Progenitor cell of endocrine pancreas (in vitro differentiated cells): ENCODE data around the gene RWDD3. TPM values are rescaled to one million over a fixed set of nuclear protein-coding genes. Genes with fewer than 3 reads are reported as not detected.
A peak's percentile ranks its signal among the peaks of the same experiment; 100 is the strongest.

Experiments
- DNase-seq: peaks from one replicate; pipeline ENCODE4 v3.0.0; 2021; ENCODE audit warnings: low spot score; ENCODE audit not compliant: unreplicated experiment
- H3K27ac Mint-ChIP-seq: 2 replicates; pipeline ENCODE4 v1.8.0; 2021; ENCODE audit warnings: mild to moderate bottlenecking, moderate library complexity, mixed read lengths
- H3K27me3 Mint-ChIP-seq: 2 replicates; pipeline ENCODE4 v1.8.0; 2021; ENCODE audit warnings: mixed read lengths
- H3K36me3 Mint-ChIP-seq: 2 replicates; pipeline ENCODE4 v1.8.0; 2022; ENCODE audit warnings: mixed read lengths; ENCODE audit not compliant: insufficient read depth
- H3K4me1 Mint-ChIP-seq: 2 replicates; pipeline ENCODE4 v1.8.0; 2021; ENCODE audit warnings: low read depth, mixed read lengths
- H3K4me3 Mint-ChIP-seq: 2 replicates; pipeline ENCODE4 v1.8.0; 2021; ENCODE audit warnings: low read depth, mild to moderate bottlenecking, moderate library complexity, mixed read lengths
- H3K9me3 Mint-ChIP-seq: 2 replicates; pipeline ENCODE4 v1.8.0; 2021; ENCODE audit warnings: low read depth, mixed read lengths
- CTCF ChIP-seq: fragments of 200-600 bp; sonication (generic); IDR thresholded peaks from one replicate; pipeline ENCODE4 v1.5.0; 2021; ENCODE audit warnings: antibody characterized with exemption, mild to moderate bottlenecking; ENCODE audit not compliant: unreplicated experiment
- total RNA-seq: library from RNA; stranded (reverse); gene quantifications from 2 replicates; pipeline ENCODE4 v1.2.1, GENCODE V29; 2021

The RWDD3 gene
- total RNA-seq, 1 donor from 2014 or later: 32.2 TPM

DNA sequence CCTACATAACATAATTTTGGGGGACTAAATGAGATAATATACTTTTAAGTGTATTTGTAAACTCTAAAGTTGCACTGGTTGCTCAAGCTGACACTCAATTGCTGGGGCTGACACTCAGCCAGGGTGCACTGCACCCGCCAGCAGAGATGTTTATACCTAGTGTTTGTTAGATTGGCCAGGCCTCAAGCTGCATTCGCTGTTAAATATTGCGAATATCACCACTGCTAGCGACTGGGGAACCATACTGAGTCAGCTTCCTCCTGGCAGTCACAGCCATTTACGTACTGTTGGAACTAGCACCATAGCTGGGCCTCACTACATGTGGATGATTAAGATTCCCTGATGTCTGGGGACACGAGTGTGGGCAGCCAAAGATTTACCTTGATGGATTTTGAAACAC lies 12.7 kb upstream of the RWDD3 start:
- Mint-ChIP-seq H3K9me3 (peaks cover 5% of the 10 kb centered on the region), H3K27ac (no peak overlapping the region), H3K4me1 (no peaks in the 10 kb centered on the region), H3K4me3 (no peak overlapping the region), H3K36me3 (peaks cover 6% of the 10 kb centered on the region), H3K27me3 (no peaks in the 10 kb centered on the region)
- TF ChIP-seq CTCF: no peak
- no peak for DNase-seq

DNA sequence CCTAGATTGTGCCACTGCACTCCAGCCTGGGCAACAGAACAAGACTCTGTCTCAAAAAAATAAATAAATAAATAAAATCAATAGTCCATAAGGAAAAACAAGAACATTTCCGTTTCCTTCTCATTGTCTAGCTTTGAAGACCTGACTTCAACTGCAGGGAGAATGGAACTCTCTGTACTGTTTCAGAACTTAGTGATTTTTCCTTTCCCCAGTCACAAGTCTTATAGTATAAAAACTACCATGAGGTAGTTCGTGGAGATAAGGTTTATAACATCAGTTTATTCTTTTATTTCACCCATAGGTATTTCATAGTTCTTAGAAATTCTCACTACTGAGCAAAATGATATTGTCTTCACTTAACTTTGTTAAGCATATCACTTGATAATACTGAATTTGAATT lies 11.4 kb upstream of the RWDD3 start:
- Mint-ChIP-seq H3K4me1 (peaks cover 5% of the 10 kb centered on the region), H3K27me3 (no peaks in the 10 kb centered on the region), H3K36me3 (peaks cover 6% of the 10 kb centered on the region), H3K27ac (no peak overlapping the region), H3K9me3 (peaks cover 5% of the 10 kb centered on the region), H3K4me3 (no peak overlapping the region)
- no peak for DNase-seq
- no peak for TF ChIP-seq CTCF

- TF ChIP-seq CTCF: no peak
- H3K27me3 Mint-ChIP-seq: no peaks in the 10 kb centered on the region
- peaks cover 6% of the 10 kb centered on the region for H3K36me3 Mint-ChIP-seq
- no peak overlapping the region for H3K4me3 Mint-ChIP-seq
- H3K4me1 Mint-ChIP-seq: peaks cover 5% of the 10 kb centered on the region
- DNase-seq: no peak
- peaks cover 5% of the 10 kb centered on the region for H3K9me3 Mint-ChIP-seq
- no peak overlapping the region for H3K27ac Mint-ChIP-seq
These were observed 10.9 kb upstream of the RWDD3 start for GRCh38 chr1:95223110-95223509.

- peak overlapping the region; percentile 8 for H3K27ac Mint-ChIP-seq
- H3K36me3 Mint-ChIP-seq: peaks cover 2% of the 10 kb centered on the region
- no peak for TF ChIP-seq CTCF
- no peaks in the 10 kb centered on the region for H3K27me3 Mint-ChIP-seq
- H3K9me3 Mint-ChIP-seq: no peaks in the 10 kb centered on the region
- no peak overlapping the region for H3K4me3 Mint-ChIP-seq
- DNase-seq: no peak
- H3K4me1 Mint-ChIP-seq: peaks cover 13% of the 10 kb centered on the region
These were observed 7.0 kb upstream of the RWDD3 start for GRCh38 chr1:95226781-95227660.

DNA sequence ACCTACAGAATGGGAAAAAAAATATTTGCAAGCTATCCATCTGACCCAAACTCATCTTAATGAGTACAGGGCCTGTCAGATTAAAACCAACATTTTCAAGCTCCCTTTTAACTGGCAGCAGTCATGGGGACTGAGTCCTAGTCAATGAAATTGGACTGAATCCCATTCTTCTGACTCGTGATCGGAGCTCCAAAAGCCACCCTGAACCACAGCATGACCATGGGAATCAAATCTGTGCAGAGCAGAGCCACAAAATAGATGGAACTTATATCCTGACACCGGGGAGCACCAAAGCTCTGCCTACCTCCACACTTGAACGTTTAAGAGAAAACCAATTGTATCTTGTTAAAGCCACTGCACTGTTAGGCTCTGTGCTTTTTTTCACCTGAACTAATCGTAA lies 5.0 kb upstream of the RWDD3 start:
- no peak overlapping the region for H3K4me3 Mint-ChIP-seq
- TF ChIP-seq CTCF: no peak

More for the DNA sequence above, 5.0 kb upstream of the RWDD3 start:
- Mint-ChIP-seq H3K27me3 (no peaks in the 10 kb centered on the region), H3K27ac (no peak overlapping the region), H3K36me3 (peaks cover 2% of the 10 kb centered on the region), H3K4me1 (peaks cover 25% of the 10 kb centered on the region), H3K9me3 (no peaks in the 10 kb centered on the region)
- DNase-seq: no peak
